ENCODE measurements around the gene GRID2.

GRCh38 chr4:93467484-93468155 lies 1163.9 kb downstream of the GRID2 start:
- TF ChIP-seq CTCF (conservative IDR thresholded peaks at IDR 0.05; ENCODE audit: low read depth, low read length) (no peak), EZH2 (IDR thresholded peaks at IDR 0.05; ENCODE audit: low read length, unreplicated experiment) (no peak)
